ENCODE data around the gene SCGB1C2.

SCGB1C2 gene

GRCh38 chr17:172401-172800, 35.0 kb downstream of the SCGB1C2 start:
- DNase-seq (ENCODE audit: low read depth), result no peak

- DNase-seq (ENCODE audit: low read depth), result no peak
These were observed 36.0 kb downstream of the SCGB1C2 start for GRCh38 chr17:173166-173911.

DNA sequence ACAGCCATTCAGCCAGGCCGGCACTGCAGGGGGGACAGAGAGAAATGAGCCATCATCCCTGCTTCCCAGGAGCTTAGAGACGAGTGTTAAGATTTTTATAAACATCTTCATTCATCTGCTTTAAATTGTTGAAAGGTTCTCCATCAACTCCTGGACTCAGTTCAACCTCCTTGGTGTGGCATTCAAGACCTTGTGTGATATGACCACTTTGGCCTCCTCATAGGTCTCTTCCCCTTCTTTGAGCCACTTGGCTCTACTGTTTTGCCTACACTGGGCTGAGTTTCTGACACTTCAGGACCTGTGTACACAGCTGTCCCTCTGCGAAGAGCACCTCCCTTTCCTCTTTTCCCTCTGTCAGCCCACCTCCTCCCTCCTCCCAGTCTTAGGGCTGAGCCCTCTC, 39.8 kb downstream of the SCGB1C2 start:
- DNase-seq (ENCODE audit: low read depth), result no peak

GRCh38 chr17:177762-178161, 40.4 kb downstream of the SCGB1C2 start:
- DNase-seq (ENCODE audit: low read depth), result no peak

GRCh38 chr17:178292-179065, 41.1 kb downstream of the SCGB1C2 start:
- DNase-seq (ENCODE audit: low read depth), result no peak

GRCh38 chr17:179066-179432, 41.7 kb downstream of the SCGB1C2 start:
- no peak for DNase-seq (ENCODE audit: low read depth)

DNA sequence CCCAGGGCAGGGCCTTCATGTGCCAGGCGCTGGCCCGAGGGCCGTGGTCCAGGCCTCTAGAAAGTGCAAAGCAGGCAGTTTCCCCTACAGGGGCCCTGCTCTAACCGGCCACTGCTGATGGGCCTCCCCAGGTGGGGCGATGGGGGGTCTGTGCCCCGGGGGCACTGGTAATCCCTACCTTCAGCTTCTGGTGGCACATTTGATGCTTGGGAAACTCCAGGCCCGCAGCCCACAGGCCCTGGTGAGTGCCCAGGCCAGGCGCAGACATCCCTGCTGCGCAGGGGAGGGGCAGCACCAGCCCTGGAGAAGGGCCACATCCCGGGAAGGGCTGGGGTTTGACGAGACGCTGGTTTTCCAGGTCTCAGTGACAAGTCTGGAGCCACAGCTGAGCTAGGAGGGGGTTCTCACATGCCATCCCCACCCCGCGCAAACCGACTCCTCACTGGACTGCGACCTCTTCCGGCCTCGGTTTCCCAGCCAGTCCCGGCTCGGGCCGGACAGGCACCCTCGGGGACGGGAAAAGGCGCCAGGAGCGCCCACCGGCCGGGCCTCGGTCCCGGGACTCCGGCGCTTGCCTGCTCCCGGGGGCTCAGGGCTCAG, 42.5 kb downstream of the SCGB1C2 start:
- no peak for DNase-seq (ENCODE audit: low read depth)

DNA sequence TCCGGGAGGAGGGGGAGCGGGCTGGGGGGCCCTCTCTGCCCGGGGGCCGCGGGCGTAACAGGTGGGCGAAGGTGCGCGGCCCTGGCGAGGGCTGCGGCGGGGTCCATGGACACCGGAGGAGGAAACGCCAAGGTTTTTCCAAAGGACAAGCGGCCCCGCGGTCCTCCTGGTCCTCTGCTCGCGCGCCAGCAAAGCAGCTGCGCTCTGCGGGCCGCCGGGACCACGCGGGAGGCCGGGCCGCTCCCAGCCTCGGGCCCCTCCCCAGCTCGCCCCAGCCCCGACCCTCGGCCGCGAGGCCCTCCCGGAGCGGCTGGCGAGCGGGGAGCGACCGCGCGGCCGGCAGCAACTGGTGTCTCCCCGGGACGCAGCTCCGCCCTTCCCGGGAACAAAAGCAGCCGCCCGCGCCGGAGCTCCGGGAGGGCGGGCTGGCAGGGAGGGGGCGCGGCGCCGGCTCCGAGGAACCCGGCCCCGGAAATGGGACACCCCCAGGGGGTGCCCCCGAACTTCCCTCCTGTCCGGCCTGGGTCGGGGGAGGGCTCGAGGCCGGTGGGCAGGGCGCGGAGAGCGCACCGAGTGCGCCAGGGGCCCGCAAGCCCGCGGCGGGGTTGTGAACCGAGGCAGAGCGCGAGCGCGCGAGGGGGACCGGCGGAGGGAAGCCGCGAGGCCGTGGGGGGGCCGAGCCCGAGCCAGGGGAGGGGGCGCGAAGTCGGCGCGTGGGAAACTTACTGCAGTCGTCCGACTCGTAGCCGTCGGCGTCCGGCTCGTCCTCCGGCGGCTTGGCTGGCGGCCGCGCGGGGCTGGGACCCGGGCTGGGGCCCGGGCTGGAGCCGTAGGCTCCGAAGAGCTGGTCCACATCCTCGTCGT, 43.2 kb downstream of the SCGB1C2 start:
- no peak for DNase-seq (ENCODE audit: low read depth)

DNA sequence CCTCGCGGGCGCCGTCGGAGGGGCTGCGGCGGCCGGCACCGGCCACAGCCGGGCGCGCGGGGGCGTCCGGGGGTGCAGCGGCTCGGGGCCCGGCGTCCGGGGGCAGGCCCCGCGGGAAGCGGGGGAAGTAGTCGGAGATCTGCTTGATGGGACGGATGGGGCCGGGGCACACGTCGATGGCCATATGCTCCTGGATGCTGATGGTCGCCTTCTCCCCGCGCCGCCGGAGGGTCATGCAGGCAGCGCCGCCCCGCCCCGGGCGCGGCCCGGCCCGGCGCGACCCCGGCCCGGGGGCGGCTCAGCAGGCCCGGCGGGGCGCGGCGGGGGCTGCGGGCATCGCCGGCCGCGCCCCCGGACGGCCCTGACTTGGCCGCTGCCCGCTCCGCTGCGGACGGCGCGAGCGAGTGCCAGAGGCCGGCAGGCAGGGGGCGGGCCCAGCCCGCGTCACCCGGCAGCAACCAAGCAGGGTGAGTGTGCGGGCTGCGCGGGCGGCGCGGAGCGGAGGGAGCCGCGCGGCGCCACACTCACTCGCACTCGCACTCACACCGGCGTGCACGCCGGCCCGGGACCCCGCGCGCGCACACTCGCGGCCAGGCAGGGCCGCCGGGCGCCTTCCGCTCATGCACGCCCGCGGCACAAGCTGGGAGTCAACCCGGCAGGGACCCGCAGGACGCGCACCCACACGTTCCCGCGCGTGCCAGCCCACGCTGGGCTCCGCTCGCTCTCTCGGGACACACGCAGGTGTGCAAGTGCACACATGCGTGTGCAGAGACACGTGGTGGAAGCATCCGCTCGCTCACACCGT, 44.1 kb downstream of the SCGB1C2 start, which contains the start of gene DOC2B:
TSS of gene DOC2B (minus strand) at position 406 of the 805 bp plus-strand sequence. CDS start at position 235, 171 bp downstream.
- no peak for DNase-seq (ENCODE audit: low read depth)

DNA sequence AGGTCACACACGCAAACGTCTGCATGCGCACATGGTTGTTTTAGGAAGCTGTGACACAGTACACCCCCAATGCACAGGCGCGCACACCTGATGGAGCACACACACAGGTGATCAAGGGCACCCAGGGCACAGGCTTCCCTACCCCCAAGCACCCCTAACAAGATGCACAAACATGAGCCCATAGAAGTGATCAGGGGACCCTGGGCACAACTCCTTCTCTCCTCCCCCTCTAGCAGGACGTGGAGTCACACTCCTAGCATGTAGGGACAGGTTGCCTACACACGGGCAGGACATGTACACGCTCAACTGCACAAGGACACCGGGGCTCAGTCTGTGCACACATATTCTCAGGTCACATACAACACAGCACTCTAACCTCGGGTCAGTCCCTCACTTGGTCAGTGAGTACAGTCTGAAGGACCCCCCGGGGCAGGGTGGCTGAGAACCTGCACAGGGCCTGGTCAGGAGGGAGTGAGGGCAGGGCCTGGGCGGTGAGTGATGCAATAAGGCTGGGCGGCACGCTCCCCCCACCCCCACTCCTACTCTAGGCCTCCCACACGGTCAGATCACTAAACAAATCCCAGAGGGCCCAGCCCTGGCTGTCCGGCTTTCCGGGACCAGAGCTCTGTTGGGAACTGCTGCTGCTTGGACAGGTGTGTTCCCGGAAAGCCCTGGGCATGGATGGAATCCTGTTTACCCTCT, 44.8 kb downstream of the SCGB1C2 start:
- no peak for DNase-seq (ENCODE audit: low read depth)

GRCh38 chr17:183021-183420, 45.7 kb downstream of the SCGB1C2 start:
- no peak for DNase-seq (ENCODE audit: low read depth)

GRCh38 chr17:185445-186138, 48.2 kb downstream of the SCGB1C2 start:
- DNase-seq (ENCODE audit: low read depth), result no peak

GRCh38 chr17:187130-187529, 49.8 kb downstream of the SCGB1C2 start:
- DNase-seq (ENCODE audit: low read depth), result no peak
